Neural cell (in vitro differentiated cells): ENCODE data around the gene RUSF1. TPM values are rescaled to one million over a fixed set of nuclear protein-coding genes. Genes with fewer than 3 reads are reported as not detected.

Source experiments
- H2AFZ ChIP-seq: fragments of 200-600, 300-800 bp; sonication (generic), shearing (Covaris generic); 2 replicates; pipeline ENCODE4 v1.6.0; 2014; ENCODE audit warnings: low read depth, mild to moderate bottlenecking, antibody characterized with exemption, low read length, moderate library complexity
- H3F3A ChIP-seq: fragments of 200-600 bp; shearing (Covaris generic); 2 replicates; pipeline ENCODE4 v1.6.1; 2016; ENCODE audit warnings: mild to moderate bottlenecking, moderate library complexity, mixed read lengths, antibody characterized with exemption, low read length; ENCODE audit not compliant: insufficient read depth, poor library complexity, severe bottlenecking
- H3K27ac ChIP-seq: fragments of 200-600, 300-800 bp; sonication (generic), shearing (Covaris generic); 2 replicates; pipeline ENCODE4 v1.5.1; 2014; ENCODE audit warnings: mild to moderate bottlenecking, low read length, moderate library complexity
- H3K27me3 ChIP-seq: fragments of 300-800, 200-600 bp; sonication (generic), shearing (Covaris generic); 2 replicates; pipeline ENCODE4 v1.6.0; 2014; ENCODE audit warnings: mild to moderate bottlenecking, low read depth, low read length, moderate library complexity; ENCODE audit not compliant: insufficient read depth
- H3K36me3 ChIP-seq: fragments of 300-800, 200-600 bp; sonication (generic), shearing (Covaris generic); 2 replicates; pipeline ENCODE4 v1.5.1; 2014; ENCODE audit warnings: mild to moderate bottlenecking, antibody characterized with exemption, low read length, moderate library complexity; ENCODE audit not compliant: insufficient read depth
- H3K4me2 ChIP-seq: fragments of 300-800, 200-600 bp; sonication (generic), shearing (Covaris generic); 2 replicates; pipeline ENCODE4 v1.6.0; 2014; ENCODE audit warnings: mild to moderate bottlenecking, low read length
- H3K4me3 ChIP-seq: fragments of 300-800, 200-600 bp; sonication (generic), shearing (Covaris generic); 2 replicates; pipeline ENCODE4 v1.5.1; 2014; ENCODE audit warnings: mild to moderate bottlenecking, low read length, moderate library complexity
- H3K79me2 ChIP-seq: fragments of 200-600 bp; shearing (Covaris generic); replicated peaks from 2 replicates; pipeline ENCODE4 v1.6.0; 2014; ENCODE audit warnings: mild to moderate bottlenecking, low read length, moderate library complexity; ENCODE audit not compliant: insufficient read depth
- H3K9ac ChIP-seq: fragments of 300-800, 200-600 bp; sonication (generic), shearing (Covaris generic); 2 replicates; pipeline ENCODE4 v1.6.1; 2016; ENCODE audit warnings: mild to moderate bottlenecking, low read length, mixed read lengths
- H3K9me2 ChIP-seq: fragments of 200-600 bp; shearing (Covaris generic); 2 replicates; pipeline ENCODE4 v1.6.1; 2016; ENCODE audit warnings: mild to moderate bottlenecking, low read length, mixed read lengths; ENCODE audit not compliant: insufficient read depth
- H3K9me3 ChIP-seq: fragments of 200-600, 300-800 bp; sonication (generic), shearing (Covaris generic); 2 replicates; pipeline ENCODE4 v1.6.1; 2016; ENCODE audit warnings: mild to moderate bottlenecking, mixed run types, low read length, moderate library complexity, mixed read lengths
- H4K20me1 ChIP-seq: fragments of 200-600 bp; shearing (Covaris generic); 2 replicates; pipeline ENCODE4 v1.6.1; 2016; ENCODE audit warnings: mild to moderate bottlenecking, mixed run types; ENCODE audit not compliant: insufficient read depth
- CTCF ChIP-seq: fragments of 450-650 bp; IDR thresholded peaks from 2 replicates; pipeline ENCODE4 v1.5.1; 2014; ENCODE audit warnings: antibody characterized with exemption, mild to moderate bottlenecking, moderate library complexity; ENCODE audit not compliant: poor library complexity, severe bottlenecking
- EP300 ChIP-seq: fragments of 450-650 bp; conservative IDR thresholded peaks from 2 replicates; pipeline ENCODE4 v1.6.1; 2014; ENCODE audit warnings: antibody characterized with exemption, mild to moderate bottlenecking, moderate library complexity; ENCODE audit not compliant: poor library complexity, severe bottlenecking
- EZH2 ChIP-seq: fragments of 200-600, 300-800 bp; shearing (Covaris generic), sonication (generic); IDR thresholded peaks from 2 replicates; pipeline ENCODE4 v1.6.1; 2014; ENCODE audit warnings: antibody characterized with exemption, low read length, borderline replicate concordance, mild to moderate bottlenecking; ENCODE audit not compliant: insufficient read depth, poor library complexity, severe bottlenecking
- MXI1 ChIP-seq: fragments of 450-650 bp; conservative IDR thresholded peaks from 2 replicates; pipeline ENCODE4 v1.6.1; 2014; ENCODE audit warnings: antibody characterized with exemption, mild to moderate bottlenecking; ENCODE audit not compliant: poor library complexity, severe bottlenecking
- POLR2AphosphoS5 ChIP-seq: IDR thresholded peaks from 2 replicates; pipeline ENCODE4 v1.6.1; 2012
- RAD21 ChIP-seq: fragments of 450-650 bp; conservative IDR thresholded peaks from 2 replicates; pipeline ENCODE4 v1.6.1; 2014; ENCODE audit warnings: antibody characterized with exemption, mild to moderate bottlenecking, moderate library complexity
- REST ChIP-seq: IDR thresholded peaks from 2 replicates; pipeline ENCODE4 v1.6.1; 2012; ENCODE audit warnings: borderline replicate concordance
- SMC3 ChIP-seq: fragments of 450-650 bp; conservative IDR thresholded peaks from 2 replicates; pipeline ENCODE4 v1.6.1; 2014; ENCODE audit warnings: antibody characterized with exemption, mild to moderate bottlenecking, moderate library complexity; ENCODE audit not compliant: poor library complexity
- TAF1 ChIP-seq: IDR thresholded peaks from 2 replicates; pipeline ENCODE4 v1.6.1; 2012; ENCODE audit warnings: low read depth
- polyA plus RNA-seq: library from polyadenylated mRNA; depleted of rRNA; stranded (reverse); fragments of >200 nt; gene quantifications from 2 replicates; pipeline ENCODE4 v1.2.3, GENCODE V29; 2014

Gene RUSF1
- polyA plus RNA-seq, 1 donor from 2014 or later, result 108 TPM

- H3K27ac ChIP-seq, result no peak overlapping the region
- no peak overlapping the region for H3K4me3 ChIP-seq
- no peaks in the 10 kb centered on the region for H4K20me1 ChIP-seq
- no peak overlapping the region for H3K9ac ChIP-seq
- H3K36me3 ChIP-seq, result no peaks in the 10 kb centered on the region
- H3K4me2 ChIP-seq, result no peak overlapping the region
- no peaks in the 10 kb centered on the region for H3K9me2 ChIP-seq
- no peak overlapping the region for H2AFZ ChIP-seq
- H3F3A ChIP-seq, result no peaks in the 10 kb centered on the region
- H3K27me3 ChIP-seq, result peaks cover 44% of the 10 kb centered on the region
- H3K9me3 ChIP-seq, result no peaks in the 10 kb centered on the region
- TF ChIP-seq TAF1, result no peak
- TF ChIP-seq EP300, result no peak
- TF ChIP-seq EZH2, result no peak
- TF ChIP-seq REST, result no peak
- no peak for TF ChIP-seq POLR2AphosphoS5
- TF ChIP-seq RAD21, result no peak
- no peak for TF ChIP-seq CTCF
- TF ChIP-seq MXI1, result no peak
- H3K79me2 ChIP-seq, result no peaks in the 10 kb centered on the region
These were observed 22.2 kb upstream of the RUSF1 start for GRCh38 chr16:31530405-31530804.

DNA sequence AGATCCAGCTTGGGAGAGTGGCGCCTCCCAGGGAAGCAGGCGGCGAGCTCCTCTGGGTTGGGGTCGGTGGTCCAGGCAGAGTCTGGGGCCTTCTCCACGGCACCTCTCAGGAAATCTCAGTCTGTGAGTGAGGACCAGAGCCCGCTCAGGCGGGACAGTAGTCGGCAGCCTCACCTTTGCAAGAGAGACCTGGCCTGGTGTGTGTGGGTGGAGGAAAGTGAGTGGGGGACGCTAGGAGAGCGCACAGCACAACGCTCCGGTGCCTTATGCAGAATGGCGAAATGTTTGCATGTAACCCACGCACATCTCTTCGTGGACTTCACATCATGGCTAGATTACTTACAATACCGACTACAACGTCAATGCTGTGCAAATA is 21.7 kb upstream of the RUSF1 start:
- no peak overlapping the region for H3K9ac ChIP-seq
- H3K27ac ChIP-seq, result no peak overlapping the region
- H3K4me3 ChIP-seq, result peak overlapping the region; percentile 47
- H2AFZ ChIP-seq, result no peak overlapping the region
- H3K9me3 ChIP-seq, result no peaks in the 10 kb centered on the region
- peaks cover 44% of the 10 kb centered on the region for H3K27me3 ChIP-seq
- H3K79me2 ChIP-seq, result no peaks in the 10 kb centered on the region
- H3K4me2 ChIP-seq, result no peak overlapping the region
- H3F3A ChIP-seq, result no peaks in the 10 kb centered on the region
- H4K20me1 ChIP-seq, result no peaks in the 10 kb centered on the region
- H3K36me3 ChIP-seq, result no peaks in the 10 kb centered on the region
- no peaks in the 10 kb centered on the region for H3K9me2 ChIP-seq
- TF ChIP-seq SMC3, result no peak
- no peak for TF ChIP-seq CTCF
- TF ChIP-seq EP300, result no peak
- TF ChIP-seq EZH2, result no peak
- no peak for TF ChIP-seq POLR2AphosphoS5
- TF ChIP-seq REST, result no peak
- TF ChIP-seq MXI1, result no peak
- no peak for TF ChIP-seq RAD21
- no peak for TF ChIP-seq TAF1
